ENCODE results near the gene CREB5. TPM values are rescaled to one million over a fixed set of nuclear protein-coding genes. Genes with fewer than 3 reads are reported as not detected.

CREB5 gene
- total RNA-seq, 8 experiments from 2014 or later = 3.9 to 36.6 (median 12.8) TPM

DNA sequence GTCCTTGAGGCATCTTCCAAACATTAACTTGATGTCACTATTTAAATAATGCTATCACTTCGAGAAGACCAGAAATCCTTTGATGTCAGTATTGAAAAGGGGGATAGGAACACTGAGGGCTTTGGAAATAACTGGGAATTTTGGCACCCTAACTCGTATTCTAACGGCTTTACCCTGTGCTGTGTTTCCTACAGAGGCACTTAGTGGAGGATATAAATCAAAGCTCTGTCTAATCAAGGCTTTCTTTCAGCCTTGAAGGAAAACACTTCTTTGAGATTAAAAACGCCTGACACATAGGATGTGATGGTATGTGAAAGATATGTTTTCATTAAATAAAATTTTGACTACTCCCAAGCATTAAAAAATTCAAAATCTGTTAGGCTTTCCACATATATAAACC is 62.3 kb downstream of the CREB5 start:
- Histone ChIP-seq H3K4me1 (replicated peaks in 1 of 2) (peaks cover 24 to 29% of the 10 kb centered on the region in 2 donors), H3K27ac (no peak overlapping the region), H3K4me3 (no peak overlapping the region)
- 0 to 100% (median 41%) methylated on average over 1 to 4 of the region's 4 CpGs; no CpG with 5 or more reads in 2 of the 10 experiments for WGBS, 10 experiments
- ATAC-seq (replicated peaks in 6 of 8) = peak in 5 of 8 experiments; percentile 43 to 82 (median 50)
- in situ Hi-C loops (cut with MboI; ENCODE audit: low pct_unique_long_range_greater_than_20kb in 2 of 9, low sequenced_read_pairs in 9 of 9, unreplicated experiment in 9 of 9) = no loop called here

DNA sequence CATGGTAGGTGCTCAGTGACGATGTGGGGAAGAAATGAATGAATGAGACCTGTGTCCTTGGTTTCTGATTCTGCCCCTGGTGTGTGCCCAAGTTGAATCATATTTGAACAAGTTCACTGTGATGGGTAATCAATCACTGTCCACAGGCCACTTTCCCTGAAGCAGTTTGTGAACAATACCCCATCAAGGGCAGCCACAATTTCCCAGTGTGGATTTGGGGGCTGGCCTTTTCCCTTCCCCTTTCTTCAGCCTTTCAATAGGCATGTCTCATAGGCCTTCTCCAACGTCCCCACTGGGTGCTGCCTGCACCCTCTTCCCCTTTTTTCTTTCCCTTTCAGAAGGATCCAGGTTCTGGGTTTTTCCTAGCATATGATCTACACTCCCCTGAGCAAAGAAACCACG is 64.7 kb downstream of the CREB5 start:
- peaks cover 47 to 53% of the 10 kb centered on the region in 2 donors for H3K4me1 ChIP-seq (replicated peaks in 1 of 2)
- in situ Hi-C loops (cut with MboI; ENCODE audit: low pct_unique_long_range_greater_than_20kb in 2 of 9, low sequenced_read_pairs in 9 of 9, unreplicated experiment in 9 of 9) = no loop called here
- ATAC-seq (replicated peaks in 6 of 8) = no peak
- WGBS, 10 experiments = 0 to 100% (median 71%) methylated on average over 1 to 2 of the region's 3 CpGs
- no peak overlapping the region for H3K4me3 ChIP-seq
- H3K27ac ChIP-seq = no peak overlapping the region

DNA sequence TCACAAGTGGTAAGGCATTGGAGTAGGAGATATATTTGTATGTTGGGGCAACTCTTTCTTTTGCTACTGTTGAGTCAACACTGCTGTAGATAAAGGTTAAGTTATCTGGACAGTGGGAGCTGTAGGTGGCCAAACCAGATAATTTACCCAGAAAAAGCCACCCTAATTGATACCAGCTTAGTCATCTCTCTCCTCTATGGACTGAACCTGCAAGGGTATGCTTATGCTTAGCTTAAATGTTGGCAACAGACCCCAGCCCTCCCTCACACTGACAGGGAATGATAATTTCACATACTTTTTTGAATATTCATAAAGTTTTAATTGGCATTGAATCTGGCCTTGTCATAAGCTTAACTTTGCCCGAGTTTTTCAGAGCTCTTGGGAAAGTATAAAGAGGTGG is 66.3 kb downstream of the CREB5 start:
- WGBS, 10 experiments = 20 to 100% (median 80%) methylated on average over 1 of the region's 1 CpG; no CpG with 5 or more reads in 4 of the 10 experiments
- no peak for ATAC-seq (replicated peaks in 6 of 8)
- in situ Hi-C loops (cut with MboI; ENCODE audit: low pct_unique_long_range_greater_than_20kb in 2 of 9, low sequenced_read_pairs in 9 of 9, unreplicated experiment in 9 of 9) = no loop called here
- Histone ChIP-seq H3K4me1 (replicated peaks in 1 of 2) (peaks cover 61 to 67% of the 10 kb centered on the region in 2 donors), H3K4me3 (no peak overlapping the region), H3K27ac (no peak overlapping the region)

DNA sequence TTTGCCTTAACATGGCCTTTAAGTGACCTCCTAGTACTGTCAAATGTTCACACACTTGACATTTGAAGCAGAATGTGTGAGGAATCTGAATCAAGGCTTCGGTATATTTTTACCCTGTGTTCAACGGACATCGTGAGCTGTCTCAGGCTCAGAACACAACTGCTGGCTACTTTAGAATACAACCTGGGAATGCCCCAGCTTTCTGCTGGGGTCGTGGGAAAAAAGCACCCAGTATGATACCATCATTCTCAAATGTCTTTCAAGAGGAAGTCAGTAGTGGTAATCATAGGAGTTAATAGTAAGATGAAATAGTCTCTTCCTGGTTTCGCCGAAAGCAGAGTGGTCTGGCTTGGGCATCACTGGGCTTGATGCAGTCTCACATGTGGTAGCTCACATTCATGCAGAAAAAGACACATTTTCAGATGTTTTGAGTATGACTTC is 67.2 kb downstream of the CREB5 start:
- H3K27ac ChIP-seq = peak overlapping the region; percentile 5 to 6
- WGBS, 10 experiments = 80 to 100% (median 88%) methylated on average over 1 to 6 of the region's 6 CpGs; no CpG with 5 or more reads in 4 of the 10 experiments
- no peak for ATAC-seq (replicated peaks in 6 of 8)
- no peak overlapping the region for H3K4me3 ChIP-seq
- in situ Hi-C loops (cut with MboI; ENCODE audit: low pct_unique_long_range_greater_than_20kb in 2 of 9, low sequenced_read_pairs in 9 of 9, unreplicated experiment in 9 of 9) = no loop called here
- peaks cover 60 to 63% of the 10 kb centered on the region in 2 donors for H3K4me1 ChIP-seq (replicated peaks in 1 of 2)

DNA sequence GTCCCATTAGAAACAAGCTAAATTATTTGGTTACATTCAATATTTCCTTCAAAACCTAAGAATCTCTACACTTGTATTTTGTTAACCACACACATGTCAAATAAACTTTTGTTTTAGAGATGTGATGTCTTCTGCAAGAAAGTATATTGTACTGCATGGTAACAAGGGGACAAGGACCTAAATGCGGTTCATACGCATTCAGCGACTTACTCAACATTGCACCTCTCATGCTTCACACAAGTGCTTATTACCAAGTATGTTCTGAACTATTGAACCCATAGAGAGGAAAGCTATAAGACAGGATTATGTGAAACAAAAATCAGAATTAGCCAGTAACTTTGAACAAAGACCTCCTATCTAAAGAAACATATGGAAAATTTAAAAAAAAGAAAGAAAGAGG is 68.3 kb downstream of the CREB5 start:
- no peak for ATAC-seq (replicated peaks in 6 of 8)
- Histone ChIP-seq H3K4me3 (no peak overlapping the region), H3K4me1 (replicated peaks in 1 of 2) (peaks cover 54 to 60% of the 10 kb centered on the region in 2 donors), H3K27ac (peak overlapping the region; percentile 48 to 60)
- 74 to 100% (median 93%) methylated on average over 1 to 3 of the region's 3 CpGs; no CpG with 5 or more reads in 2 of the 10 experiments for WGBS, 10 experiments
- in situ Hi-C loops (cut with MboI; ENCODE audit: low pct_unique_long_range_greater_than_20kb in 2 of 9, low sequenced_read_pairs in 9 of 9, unreplicated experiment in 9 of 9) = no loop called here

DNA sequence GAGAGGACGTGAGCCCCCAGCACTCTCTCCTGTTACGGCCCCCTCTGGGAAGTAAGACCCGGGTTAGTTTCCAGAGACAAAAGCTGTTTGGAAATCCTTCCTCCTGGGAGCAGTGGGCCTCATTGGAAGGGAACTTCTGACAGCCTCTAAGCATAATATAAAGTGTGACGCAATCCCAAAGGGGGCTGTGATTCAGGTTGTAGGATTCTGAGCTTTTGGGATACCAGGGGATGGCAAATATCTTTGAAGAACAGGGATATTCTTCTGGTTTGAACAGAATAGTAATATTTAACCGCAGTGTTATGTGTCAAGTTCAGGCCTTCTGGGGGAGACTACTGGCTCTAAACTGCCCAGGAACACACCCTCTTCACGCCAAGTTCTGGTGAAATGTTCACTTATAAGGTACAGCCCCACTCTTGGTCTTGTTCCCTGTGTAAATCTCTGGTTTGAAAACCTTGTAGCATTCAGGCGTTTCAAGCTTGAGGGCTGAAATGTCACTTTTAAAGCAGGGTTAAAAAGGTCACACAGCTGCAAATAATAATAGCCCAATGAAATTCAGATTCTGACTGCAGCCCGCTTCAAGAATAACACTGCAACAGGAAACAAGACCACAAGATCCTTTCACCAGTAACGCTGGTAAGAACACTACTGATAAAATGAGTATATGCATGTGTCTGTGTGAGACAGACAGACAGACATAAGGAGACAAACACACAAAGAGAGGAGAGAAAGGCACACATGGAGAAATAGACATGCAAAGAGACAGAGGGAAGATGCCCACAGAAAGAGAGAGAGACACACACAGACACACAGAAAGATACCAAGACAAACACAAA is 69.0 kb downstream of the CREB5 start:
- WGBS, 10 experiments = 0 to 54% (median 29%) methylated on average over 2 to 9 of the region's 9 CpGs
- Histone ChIP-seq H3K4me3 (no peak overlapping the region), H3K27ac (peak overlapping the region; percentile 48 to 60), H3K4me1 (replicated peaks in 1 of 2) (peaks cover 51 to 56% of the 10 kb centered on the region in 2 donors)
- in situ Hi-C loops (cut with MboI; ENCODE audit: low pct_unique_long_range_greater_than_20kb in 2 of 9, low sequenced_read_pairs in 9 of 9, unreplicated experiment in 9 of 9) = no loop called here
- peak in 7 of 8 experiments; percentile 15 to 58 (median 46) for ATAC-seq (replicated peaks in 6 of 8)

DNA sequence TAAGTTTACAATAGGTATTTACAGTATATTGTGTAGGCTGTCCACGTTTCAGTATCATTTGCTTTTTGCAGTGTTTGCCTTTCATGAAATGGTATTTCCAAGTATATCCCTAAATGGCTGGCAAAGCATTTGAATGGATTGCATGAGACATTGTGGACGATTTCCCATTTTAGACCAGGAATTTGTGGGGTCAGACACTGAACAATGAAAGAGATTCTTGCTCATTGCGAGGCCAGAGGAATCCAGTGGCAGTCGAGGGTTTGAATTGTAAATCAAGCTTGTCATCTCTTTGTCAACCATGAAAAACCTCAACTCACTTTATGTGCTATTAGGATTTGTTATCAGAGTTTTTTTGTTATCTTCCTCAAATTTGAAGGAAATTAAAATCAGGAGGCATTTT is 70.8 kb downstream of the CREB5 start:
- WGBS, 10 experiments = 4 to 33% (median 20%) methylated on average over 2 to 4 of the region's 4 CpGs; no CpG with 5 or more reads in 2 of the 10 experiments
- peak in 3 of 8 experiments; percentile 51 to 63 (median 54) for ATAC-seq (replicated peaks in 6 of 8)
- in situ Hi-C loops (cut with MboI; ENCODE audit: low pct_unique_long_range_greater_than_20kb in 2 of 9, low sequenced_read_pairs in 9 of 9, unreplicated experiment in 9 of 9) = no loop called here

DNA sequence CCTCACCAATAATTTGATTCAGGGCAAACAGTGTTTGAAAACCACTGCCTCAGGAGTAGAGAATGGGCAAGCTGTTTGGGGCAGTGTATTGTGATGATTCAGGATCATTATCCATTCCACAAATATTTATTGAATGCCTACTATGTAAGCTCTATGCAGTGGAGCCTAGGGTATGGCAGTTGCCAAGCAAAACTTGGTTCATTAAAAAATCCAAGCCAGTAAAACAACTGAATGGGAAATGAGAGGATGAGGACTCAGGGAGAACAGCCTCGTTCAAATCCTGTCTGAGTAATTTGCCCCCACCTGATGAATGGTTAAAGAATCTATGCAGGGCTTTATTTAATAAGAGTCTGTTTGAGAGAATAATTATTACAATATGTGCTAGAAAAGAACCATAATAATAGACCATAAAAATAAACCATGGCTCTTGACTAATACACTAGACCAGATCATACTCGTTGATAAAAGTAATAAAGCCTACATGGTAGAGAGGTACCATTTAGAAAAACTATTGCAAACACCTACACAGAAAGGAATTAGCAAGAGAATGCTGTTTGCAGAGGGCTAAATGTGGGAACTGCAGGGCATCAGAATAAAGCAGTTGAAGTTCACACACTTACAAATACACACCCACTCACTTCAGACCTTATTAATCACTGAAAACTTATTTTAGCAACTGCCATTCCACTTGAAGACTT is 71.7 kb downstream of the CREB5 start:
- Histone ChIP-seq H3K27ac (no peak overlapping the region), H3K4me1 (replicated peaks in 1 of 2) (peaks cover 44 to 49% of the 10 kb centered on the region in 2 donors), H3K4me3 (no peak overlapping the region)
- in situ Hi-C loops (cut with MboI; ENCODE audit: low pct_unique_long_range_greater_than_20kb in 2 of 9, low sequenced_read_pairs in 9 of 9, unreplicated experiment in 9 of 9) = no loop called here
- WGBS, 10 experiments = 0 to 56% (median 28%) methylated on average over 1 to 2 of the region's 2 CpGs; no CpG with 5 or more reads in 2 of the 10 experiments
- peak in 3 of 8 experiments; percentile 46 to 78 (median 54) for ATAC-seq (replicated peaks in 6 of 8)

More for the DNA sequence above, 70.8 kb downstream of the CREB5 start:
- H3K4me1 ChIP-seq (replicated peaks in 1 of 2) = peaks cover 49 to 51% of the 10 kb centered on the region in 2 donors
- H3K27ac ChIP-seq = no peak overlapping the region
- no peak overlapping the region for H3K4me3 ChIP-seq

DNA sequence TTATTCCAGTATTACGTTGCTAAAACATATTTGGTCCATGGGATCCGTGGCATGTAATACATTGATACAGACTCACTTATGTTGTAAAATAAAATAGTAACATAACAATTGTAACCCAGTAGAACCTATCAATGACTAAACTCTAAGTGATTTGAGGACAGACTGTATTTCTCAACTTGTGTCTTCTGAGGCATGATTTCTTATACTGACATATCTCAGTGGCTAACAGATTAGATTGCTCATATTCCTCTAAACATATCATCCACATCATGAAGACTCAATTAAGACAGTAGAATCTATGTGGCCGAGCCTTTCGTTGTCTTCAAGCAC is 72.3 kb downstream of the CREB5 start:
- in situ Hi-C loops (cut with MboI; ENCODE audit: low pct_unique_long_range_greater_than_20kb in 2 of 9, low sequenced_read_pairs in 9 of 9, unreplicated experiment in 9 of 9) = no loop called here
- 50 to 100% (median 87%) methylated on average over 2 to 4 of the region's 4 CpGs for WGBS, 10 experiments
- Histone ChIP-seq H3K4me1 (replicated peaks in 1 of 2) (peaks cover 39 to 44% of the 10 kb centered on the region in 2 donors), H3K4me3 (no peak overlapping the region), H3K27ac (no peak overlapping the region)
- ATAC-seq (replicated peaks in 6 of 8) = no peak

DNA sequence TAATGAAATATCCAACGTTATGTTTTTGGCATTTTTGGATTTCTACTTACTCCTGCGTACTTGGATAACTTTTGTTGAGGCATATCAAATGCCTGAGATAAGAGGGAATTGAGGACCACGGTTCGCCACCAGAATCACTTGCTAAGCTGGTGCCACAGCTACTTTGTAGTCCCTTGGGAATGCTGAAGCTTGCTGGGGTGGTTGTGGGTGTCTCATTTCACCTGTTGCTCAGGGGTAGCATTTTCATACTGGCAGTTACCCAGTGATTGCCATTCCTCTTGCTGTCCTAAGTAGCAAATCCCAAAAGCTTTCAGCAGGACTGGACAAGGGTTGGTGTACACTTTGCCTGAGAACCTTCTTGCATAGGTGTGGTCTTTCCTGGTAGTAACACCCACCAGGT is 75.2 kb downstream of the CREB5 start:
- H3K27ac ChIP-seq = no peak overlapping the region
- 92 to 100% (median 96%) methylated on average over 1 to 4 of the region's 4 CpGs; no CpG with 5 or more reads in 1 of the 10 experiments for WGBS, 10 experiments

DNA sequence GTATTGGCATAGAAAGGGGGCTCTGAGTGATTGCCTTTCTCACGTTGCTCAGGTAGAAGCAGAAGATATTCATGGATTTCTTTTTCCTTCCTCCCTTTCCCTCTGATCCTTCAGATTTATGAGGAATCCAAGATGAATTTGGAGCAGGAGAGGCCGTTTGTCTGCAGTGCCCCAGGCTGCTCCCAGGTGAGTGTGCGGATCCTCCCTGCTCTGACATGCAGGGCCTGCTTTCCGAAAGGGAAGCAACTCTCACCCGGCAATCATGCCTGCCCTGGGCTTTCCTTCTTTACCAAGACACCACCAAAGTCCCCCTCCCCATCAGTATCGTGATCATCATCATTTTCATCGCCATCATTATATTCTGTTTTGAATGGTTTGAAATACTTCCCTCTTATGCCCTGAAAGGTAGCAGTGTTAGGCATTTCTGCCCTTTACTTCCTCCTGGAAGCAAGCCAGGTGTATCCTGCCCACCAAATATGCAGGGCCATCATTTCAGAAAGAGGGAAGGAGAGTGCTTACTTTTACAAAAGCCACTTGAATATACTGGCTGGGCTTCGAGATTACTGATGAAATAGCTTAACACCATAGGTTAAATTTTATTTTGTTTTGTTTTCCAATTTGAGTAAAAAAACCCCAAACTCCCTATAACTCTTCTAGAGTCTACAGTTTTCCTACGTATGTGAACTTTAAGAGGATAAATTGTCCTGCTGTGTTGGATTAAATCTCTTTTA is 75.9 kb downstream of the CREB5 start:
- 31 to 100% (median 84%) methylated on average over 1 to 6 of the region's 9 CpGs for WGBS, 10 experiments
- peaks cover 5 to 7% of the 10 kb centered on the region in 2 donors for H3K4me1 ChIP-seq (replicated peaks in 1 of 2)
- ATAC-seq (replicated peaks in 6 of 8) = no peak
- no peak overlapping the region for H3K4me3 ChIP-seq
- in situ Hi-C loops (cut with MboI; ENCODE audit: low pct_unique_long_range_greater_than_20kb in 2 of 9, low sequenced_read_pairs in 9 of 9, unreplicated experiment in 9 of 9) = no loop called here
- no peak overlapping the region for H3K27ac ChIP-seq

More for the DNA sequence above, 75.2 kb downstream of the CREB5 start:
- Histone ChIP-seq H3K4me1 (replicated peaks in 1 of 2) (peaks cover 11 to 15% of the 10 kb centered on the region in 2 donors), H3K4me3 (no peak overlapping the region)
- no peak for ATAC-seq (replicated peaks in 6 of 8)
- in situ Hi-C loops (cut with MboI; ENCODE audit: low pct_unique_long_range_greater_than_20kb in 2 of 9, low sequenced_read_pairs in 9 of 9, unreplicated experiment in 9 of 9) = no loop called here

DNA sequence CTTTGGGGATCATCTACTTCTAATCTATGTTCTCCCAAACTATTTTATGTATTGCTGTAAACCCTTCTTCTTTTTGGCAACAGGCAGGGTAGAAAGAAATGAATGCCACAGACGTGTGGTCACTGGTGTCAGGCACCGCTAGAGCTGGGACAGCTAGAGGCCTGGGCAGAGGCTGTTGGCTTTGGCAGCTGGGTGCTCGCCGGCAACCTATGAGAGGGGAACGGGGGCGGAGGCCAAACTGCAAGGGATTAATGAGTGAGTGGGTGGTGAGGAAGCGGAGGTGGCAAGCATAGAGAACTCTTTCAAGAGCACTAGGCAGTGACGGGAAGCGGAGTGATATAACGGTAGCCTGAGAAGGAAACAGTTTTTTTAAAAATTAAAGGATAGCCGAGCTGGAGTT is 78.5 kb downstream of the CREB5 start:
- no peak overlapping the region for H3K4me3 ChIP-seq
- in situ Hi-C loops (cut with MboI; ENCODE audit: low pct_unique_long_range_greater_than_20kb in 2 of 9, low sequenced_read_pairs in 9 of 9, unreplicated experiment in 9 of 9) = no loop called here
- ATAC-seq (replicated peaks in 6 of 8) = no peak
- WGBS, 10 experiments = 85 to 100% (median 93%) methylated on average over 1 to 10 of the region's 11 CpGs; no CpG with 5 or more reads in 3 of the 10 experiments
- H3K27ac ChIP-seq = no peak overlapping the region
- no peaks in the 10 kb centered on the region for H3K4me1 ChIP-seq (replicated peaks in 1 of 2)

DNA sequence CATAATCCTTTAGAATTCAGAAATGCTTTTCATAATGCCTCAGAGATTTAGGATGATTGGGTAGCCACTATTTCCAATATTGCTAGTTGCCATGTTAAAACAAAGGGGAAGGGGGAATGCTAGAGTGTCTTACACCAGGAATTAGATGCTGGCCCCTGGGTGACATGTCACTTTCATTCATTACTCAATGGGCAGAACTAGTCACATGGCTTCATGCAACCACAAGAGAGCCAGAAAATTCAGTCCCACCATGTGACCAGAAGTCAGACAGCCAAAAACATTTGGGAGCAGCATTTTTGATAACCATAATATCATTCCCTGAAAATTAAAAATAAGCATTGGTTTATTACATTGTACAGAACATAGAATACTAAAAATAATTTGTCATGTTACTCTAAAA is 81.2 kb downstream of the CREB5 start:
- ATAC-seq (replicated peaks in 6 of 8) = no peak
- no peaks in the 10 kb centered on the region for H3K4me1 ChIP-seq (replicated peaks in 1 of 2)
- in situ Hi-C loops (cut with MboI; ENCODE audit: low pct_unique_long_range_greater_than_20kb in 2 of 9, low sequenced_read_pairs in 9 of 9, unreplicated experiment in 9 of 9) = no loop called here
- H3K4me3 ChIP-seq = no peak overlapping the region
- no peak overlapping the region for H3K27ac ChIP-seq

Data from motor neuron (in vitro differentiated cells).